HEK293 (cell line): ENCODE results near the gene PTX3.

Experiments
- CTCF ChIA-PET: fragments of 350-600 bp; formaldehyde crosslinking; extraction: SDS; loops from one replicate; lab custom pipeline; 2021; ENCODE audit warnings: antibody characterized with exemption; lab: Yijun Ruan, JAX
- POLR2A ChIA-PET: fragments of 300-600 bp; formaldehyde crosslinking; extraction: SDS; loops from one replicate; lab custom pipeline; 2020; ENCODE audit warnings: antibody characterized with exemption, inconsistent platforms; lab: Yijun Ruan, JAX
- H3K27ac ChIP-seq: fragments of 200-500 bp; sonication (Bioruptor generic); 2 replicates; pipeline ENCODE4 v1.5.1; 2014; ENCODE audit warnings: low read depth, low read length, control low read depth, inconsistent platforms; ENCODE audit errors: extremely low read depth
- H3K36me3 ChIP-seq, 2 experiments: fragments of 200-500 bp in 1 of 2; sonication (Bioruptor generic) in 1 of 2; 1 replicate in 1 of 2; 2 replicates in 1 of 2; pipeline ENCODE4 v1.5.1; 2014 to 2017; ENCODE audit warnings: inconsistent platforms in 2 of 2, low read length in 2 of 2; ENCODE audit not compliant: control insufficient read depth in 2 of 2, insufficient read depth in 1 of 2
- H3K4me1 ChIP-seq: fragments of 200-500 bp; sonication (Bioruptor generic); 2 replicates; pipeline ENCODE4 v1.5.1; 2014; ENCODE audit warnings: mild to moderate bottlenecking, low read length, inconsistent platforms; ENCODE audit not compliant: control insufficient read depth, insufficient read depth
- H3K4me3 ChIP-seq: 2 replicates; pipeline ENCODE4 v1.5.1; 2011; ENCODE audit warnings: low read depth, mild to moderate bottlenecking, control low read depth, low read length, moderate library complexity
- H3K9me3 ChIP-seq: fragments of 200-500 bp; sonication (Bioruptor generic); 2 replicates; pipeline ENCODE4 v1.5.1; 2014; ENCODE audit warnings: low read depth, low read length, inconsistent platforms; ENCODE audit not compliant: control insufficient read depth, insufficient read depth
- BCL11A ChIP-seq: fragments of 450-650 bp; formaldehyde crosslinking; IDR thresholded peaks from 2 replicates; pipeline ENCODE4 v1.5.1; 2016; ENCODE audit warnings: low read depth, missing biosample characterization, missing genetic modification characterization
- HOXD13 ChIP-seq: sonication (generic); formaldehyde crosslinking; IDR thresholded peaks from 2 replicates; pipeline ENCODE4 v1.8.0; 2022; ENCODE audit warnings: missing genetic modification reagents, borderline replicate concordance
- PRDM1 ChIP-seq: fragments of 450-650 bp; formaldehyde crosslinking; IDR thresholded peaks from 2 replicates; pipeline ENCODE4; 2016; ENCODE audit warnings: missing biosample characterization, missing genetic modification characterization
- SALL2 ChIP-seq: fragments of 450-650 bp; formaldehyde crosslinking; IDR thresholded peaks from 2 replicates; pipeline ENCODE4 v1.5.0; 2017; ENCODE audit warnings: missing biosample characterization, mild to moderate bottlenecking, missing genetic modification characterization, borderline replicate concordance
- TRIM28 ChIP-seq: IDR thresholded peaks from 2 replicates; pipeline ENCODE4 v1.6.1; 2011; ENCODE audit warnings: low read length, control low read depth, borderline replicate concordance
- ZBTB10 ChIP-seq: fragments of 450-650 bp; formaldehyde crosslinking; IDR thresholded peaks from 2 replicates; pipeline ENCODE4 v1.5.1; 2016; ENCODE audit warnings: missing biosample characterization, missing genetic modification characterization
- ZBTB21 ChIP-seq: fragments of 450-650 bp; formaldehyde crosslinking; IDR thresholded peaks from 2 replicates; pipeline ENCODE4 v1.5.1; 2017; ENCODE audit warnings: missing biosample characterization, missing genetic modification characterization
- ZNF121 ChIP-seq: fragments of 450-650 bp; formaldehyde crosslinking; IDR thresholded peaks from 2 replicates; pipeline ENCODE4 v1.5.1; 2016; ENCODE audit warnings: missing biosample characterization, missing genetic modification characterization
- ZNF184 ChIP-seq: fragments of 450-650 bp; IDR thresholded peaks from 2 replicates; pipeline ENCODE4 v1.5.1; 2018; ENCODE audit warnings: missing biosample characterization, mild to moderate bottlenecking, missing genetic modification characterization
- ZNF324 ChIP-seq: fragments of 450-650 bp; formaldehyde crosslinking; IDR thresholded peaks from 2 replicates; pipeline ENCODE4 v1.5.1; 2016; ENCODE audit warnings: missing biosample characterization, missing genetic modification characterization
- ZNF391 ChIP-seq: fragments of 450-650 bp; formaldehyde crosslinking; IDR thresholded peaks from 2 replicates; pipeline ENCODE4 v1.5.1; 2016; ENCODE audit warnings: low read depth, missing biosample characterization, missing genetic modification characterization, borderline replicate concordance
- ZNF404 ChIP-seq: fragments of 450-650 bp; formaldehyde crosslinking; IDR thresholded peaks from 2 replicates; pipeline ENCODE4 v1.5.1; 2017; ENCODE audit warnings: missing biosample characterization, missing genetic modification characterization
- ZNF423 ChIP-seq: fragments of 450-650 bp; formaldehyde crosslinking; IDR thresholded peaks from 2 replicates; pipeline ENCODE4 v1.5.1; 2016; ENCODE audit warnings: missing biosample characterization, missing genetic modification characterization
- ZNF585B ChIP-seq: fragments of 450-650 bp; formaldehyde crosslinking; IDR thresholded peaks from 2 replicates; pipeline ENCODE4 v1.5.1; 2016; ENCODE audit warnings: missing biosample characterization, missing genetic modification characterization
- ZNF629 ChIP-seq: fragments of 450-650 bp; formaldehyde crosslinking; IDR thresholded peaks from 2 replicates; pipeline ENCODE4 v1.5.1; 2017; ENCODE audit warnings: missing biosample characterization, missing genetic modification characterization
- ZNF747 ChIP-seq: fragments of 450-650 bp; formaldehyde crosslinking; IDR thresholded peaks from 2 replicates; pipeline ENCODE4 v1.5.1; 2016; ENCODE audit warnings: missing biosample characterization, missing genetic modification characterization
- ZNF791 ChIP-seq: fragments of 450-650 bp; formaldehyde crosslinking; IDR thresholded peaks from 2 replicates; pipeline ENCODE4 v1.5.1; 2016; ENCODE audit warnings: missing biosample characterization, missing genetic modification characterization
- TF ChIP-seq, protein P1 (sequence below): fragments of 450-650 bp; formaldehyde crosslinking; IDR thresholded peaks from 2 replicates; pipeline ENCODE4 v1.5.1; 2017; ENCODE audit warnings: missing biosample characterization, missing genetic modification characterization
- TF ChIP-seq, protein P2 (sequence below): fragments of 450-650 bp; formaldehyde crosslinking; IDR thresholded peaks from 2 replicates; pipeline ENCODE4 v1.5.1; 2016; ENCODE audit warnings: missing biosample characterization, missing genetic modification characterization
- TF ChIP-seq, protein P3 (sequence below): fragments of 450-650 bp; formaldehyde crosslinking; IDR thresholded peaks from 2 replicates; pipeline ENCODE4 v1.5.1; 2016; ENCODE audit warnings: missing biosample characterization, missing genetic modification characterization

PTX3 gene

DNA sequence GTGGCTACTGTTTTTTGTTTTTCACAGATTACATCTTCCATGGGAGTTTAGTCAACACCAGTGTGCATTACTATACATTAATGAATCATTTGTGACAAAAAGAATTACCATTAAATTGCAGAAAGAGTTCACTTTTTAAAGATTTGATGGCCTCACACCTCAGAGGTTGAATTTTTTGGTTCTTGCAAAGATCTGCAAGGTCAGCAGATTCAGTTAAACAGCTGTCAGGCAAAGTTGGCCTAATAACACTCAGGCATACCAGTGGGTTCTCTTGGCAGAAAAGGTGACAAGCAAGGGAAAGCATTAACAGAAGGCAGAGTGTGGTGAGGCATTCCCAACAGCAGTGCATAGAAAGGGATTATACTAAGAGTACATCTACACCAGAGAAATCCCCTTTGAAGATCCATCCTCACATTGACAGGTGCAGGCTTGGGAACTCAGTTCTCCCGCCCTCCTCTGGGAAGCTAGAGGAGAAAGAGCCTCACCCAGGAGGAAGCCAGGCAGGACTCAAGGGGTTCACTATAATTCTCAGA lies 24.3 kb upstream of the PTX3 start:
- Histone ChIP-seq H3K9me3 (no peaks in the 10 kb centered on the region), H3K4me1 (no peaks in the 10 kb centered on the region), H3K4me3 (no peak overlapping the region), H3K36me3 (no peaks in the 10 kb centered on the region)
- POLR2A ChIA-PET = no interaction called here
- no peak for TF ChIP-seq ZNF747 (tag by site-specific recombination)
- TF ChIP-seq, all 188 proteins: peak for 0
- CTCF ChIA-PET = interaction anchor here (0.7 kb wide), 2 partner anchors 25 to 31 kb away, joined by 3 read pairs; no protein-coding TSS in a partner anchor
- H3K27ac ChIP-seq = no peak overlapping the region

DNA sequence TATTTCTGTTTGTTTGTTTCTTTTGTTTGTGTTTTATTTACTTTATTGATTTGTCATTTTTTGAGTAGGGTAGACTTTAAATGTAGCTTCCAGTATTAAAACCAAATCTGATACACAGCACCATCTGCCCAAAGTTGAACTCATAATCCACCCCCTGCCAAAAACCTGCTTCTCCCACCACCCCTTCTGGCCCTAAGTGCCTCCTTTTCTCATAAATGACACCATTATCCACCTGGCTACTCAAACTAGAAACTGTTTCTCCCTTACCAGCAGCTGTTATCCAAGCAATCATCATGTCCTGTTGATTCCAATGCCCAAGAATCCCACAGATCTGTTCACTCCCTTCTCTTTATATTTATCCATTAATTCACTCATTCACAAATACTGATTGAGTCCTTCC lies 21.8 kb upstream of the PTX3 start:
- Histone ChIP-seq H3K4me3 (no peak overlapping the region), H3K36me3 (no peaks in the 10 kb centered on the region), H3K4me1 (no peaks in the 10 kb centered on the region), H3K27ac (no peak overlapping the region), H3K9me3 (no peaks in the 10 kb centered on the region)
- no peak for TF ChIP-seq ZNF423 (tag by site-specific recombination)
- TF ChIP-seq ZNF791 (tag by site-specific recombination) = no peak
- TF ChIP-seq BCL11A = no peak
- TF ChIP-seq SALL2 (tag by site-specific recombination) = no peak
- no peak for TF ChIP-seq ZNF324 (tag by site-specific recombination)
- no peak for TF ChIP-seq ZNF121 (tag by site-specific recombination)
- no peak for TF ChIP-seq ZNF184 (tag by site-specific recombination)
- TF ChIP-seq ZNF629 = no peak
- TF ChIP-seq, protein P1, sequence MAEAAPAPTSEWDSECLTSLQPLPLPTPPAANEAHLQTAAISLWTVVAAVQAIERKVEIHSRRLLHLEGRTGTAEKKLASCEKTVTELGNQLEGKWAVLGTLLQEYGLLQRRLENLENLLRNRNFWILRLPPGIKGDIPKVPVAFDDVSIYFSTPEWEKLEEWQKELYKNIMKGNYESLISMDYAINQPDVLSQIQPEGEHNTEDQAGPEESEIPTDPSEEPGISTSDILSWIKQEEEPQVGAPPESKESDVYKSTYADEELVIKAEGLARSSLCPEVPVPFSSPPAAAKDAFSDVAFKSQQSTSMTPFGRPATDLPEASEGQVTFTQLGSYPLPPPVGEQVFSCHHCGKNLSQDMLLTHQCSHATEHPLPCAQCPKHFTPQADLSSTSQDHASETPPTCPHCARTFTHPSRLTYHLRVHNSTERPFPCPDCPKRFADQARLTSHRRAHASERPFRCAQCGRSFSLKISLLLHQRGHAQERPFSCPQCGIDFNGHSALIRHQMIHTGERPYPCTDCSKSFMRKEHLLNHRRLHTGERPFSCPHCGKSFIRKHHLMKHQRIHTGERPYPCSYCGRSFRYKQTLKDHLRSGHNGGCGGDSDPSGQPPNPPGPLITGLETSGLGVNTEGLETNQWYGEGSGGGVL (tag by site-specific recombination) = no peak
- TF ChIP-seq ZNF391 = no peak
- TF ChIP-seq ZNF585B = no peak
- TF ChIP-seq ZBTB21 (tag by site-specific recombination) = no peak
- no peak for TF ChIP-seq TRIM28
- ChIA-PET CTCF (no interaction called here), POLR2A (no interaction called here)

DNA sequence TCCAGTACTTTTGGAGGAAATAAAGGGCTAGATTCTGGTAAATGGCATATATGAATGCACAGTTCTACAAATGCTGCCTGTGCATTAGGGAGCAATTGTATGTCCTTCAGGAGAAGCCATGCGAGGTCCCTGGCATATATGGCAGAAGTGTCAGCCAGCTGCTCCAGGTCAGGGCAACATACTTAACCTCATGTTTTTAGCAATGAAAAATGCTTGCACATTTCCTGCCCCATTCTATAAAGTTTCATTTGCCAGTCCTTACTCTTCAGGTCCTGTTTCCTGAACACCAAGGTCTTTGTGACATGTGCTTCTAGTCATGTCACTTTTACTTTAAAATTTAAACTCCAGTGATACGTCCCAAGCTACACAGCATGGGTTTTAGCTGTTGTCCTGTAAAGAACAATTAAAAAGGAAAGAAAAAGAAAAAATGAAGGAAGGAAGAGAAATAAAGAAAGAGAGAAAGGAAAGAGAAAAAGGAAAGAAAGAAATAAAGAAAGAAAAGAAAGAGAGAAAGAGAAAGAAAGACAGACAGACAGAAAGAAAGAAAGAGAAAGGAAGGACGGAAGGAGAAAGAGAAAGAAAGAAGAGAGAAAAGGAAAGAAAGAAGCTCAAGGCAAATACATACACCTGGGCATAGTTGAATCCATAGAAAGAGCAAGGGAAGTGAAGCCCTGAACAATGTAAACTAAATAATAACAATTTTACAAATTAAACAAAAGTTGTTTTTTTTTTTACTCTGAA lies 20.1 kb upstream of the PTX3 start:
- Histone ChIP-seq H3K9me3 (no peaks in the 10 kb centered on the region), H3K36me3 (no peaks in the 10 kb centered on the region), H3K4me3 (no peak overlapping the region), H3K4me1 (no peaks in the 10 kb centered on the region), H3K27ac (no peak overlapping the region)
- CTCF ChIA-PET = interaction anchor here (0.7 to 1.0 kb wide), 3 partner anchors 15 to 88 kb away, joined by 3 to 4 read pairs (median 3); no protein-coding TSS in a partner anchor
- TF ChIP-seq PRDM1 (tag by site-specific recombination) (peak; percentile 51; the same call in 1 of the 2 replicates), ZNF404 (tag by site-specific recombination) (no peak)
- POLR2A ChIA-PET = no interaction called here

DNA sequence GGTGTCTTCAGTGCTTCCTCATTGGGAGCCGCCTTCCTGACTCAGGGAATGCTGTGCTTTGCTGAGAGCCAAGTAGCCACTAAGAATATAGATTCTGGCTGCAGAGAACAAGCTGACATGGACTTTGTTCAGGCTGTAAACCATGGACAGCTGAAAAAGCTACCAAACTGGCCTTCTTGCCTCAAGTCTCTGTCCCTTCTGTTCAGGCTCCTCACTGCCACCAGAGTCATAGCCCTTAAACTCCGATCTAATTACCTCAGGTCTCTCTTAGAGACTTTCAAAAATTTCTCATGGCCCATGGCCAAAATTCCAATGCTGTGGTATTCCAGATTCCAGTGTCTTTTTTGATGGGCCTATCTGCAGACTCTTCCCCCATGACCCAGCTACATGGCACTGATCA lies 19.4 kb upstream of the PTX3 start:
- Histone ChIP-seq H3K4me3 (no peak overlapping the region), H3K36me3 (no peaks in the 10 kb centered on the region), H3K27ac (no peak overlapping the region), H3K4me1 (no peaks in the 10 kb centered on the region), H3K9me3 (no peaks in the 10 kb centered on the region)
- POLR2A ChIA-PET = no interaction called here
- CTCF ChIA-PET = interaction anchor here (0.8 kb wide), 1 partner anchor 17 kb away, joined by 4 read pairs; no protein-coding TSS in a partner anchor
- TF ChIP-seq HOXD13 (CRISPR knock-in tag) = no peak
- TF ChIP-seq, protein P2, sequence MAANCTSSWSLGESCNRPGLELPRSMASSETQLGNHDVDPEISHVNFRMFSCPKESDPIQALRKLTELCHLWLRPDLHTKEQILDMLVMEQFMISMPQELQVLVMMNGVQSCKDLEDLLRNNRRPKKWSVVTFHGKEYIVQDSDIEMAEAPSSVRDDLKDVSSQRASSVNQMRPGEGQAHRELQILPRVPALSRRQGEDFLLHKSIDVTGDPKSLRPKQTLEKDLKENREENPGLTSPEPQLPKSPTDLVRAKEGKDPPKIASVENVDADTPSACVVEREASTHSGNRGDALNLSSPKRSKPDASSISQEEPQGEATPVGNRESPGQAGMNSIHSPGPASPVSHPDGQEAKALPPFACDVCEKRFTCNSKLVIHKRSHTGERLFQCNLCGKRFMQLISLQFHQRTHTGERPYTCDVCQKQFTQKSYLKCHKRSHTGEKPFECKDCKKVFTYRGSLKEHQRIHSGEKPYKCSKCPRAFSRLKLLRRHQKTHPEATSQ (tag by site-specific recombination) = no peak
- no peak for TF ChIP-seq ZBTB10 (tag by site-specific recombination)
- TF ChIP-seq, protein P3, sequence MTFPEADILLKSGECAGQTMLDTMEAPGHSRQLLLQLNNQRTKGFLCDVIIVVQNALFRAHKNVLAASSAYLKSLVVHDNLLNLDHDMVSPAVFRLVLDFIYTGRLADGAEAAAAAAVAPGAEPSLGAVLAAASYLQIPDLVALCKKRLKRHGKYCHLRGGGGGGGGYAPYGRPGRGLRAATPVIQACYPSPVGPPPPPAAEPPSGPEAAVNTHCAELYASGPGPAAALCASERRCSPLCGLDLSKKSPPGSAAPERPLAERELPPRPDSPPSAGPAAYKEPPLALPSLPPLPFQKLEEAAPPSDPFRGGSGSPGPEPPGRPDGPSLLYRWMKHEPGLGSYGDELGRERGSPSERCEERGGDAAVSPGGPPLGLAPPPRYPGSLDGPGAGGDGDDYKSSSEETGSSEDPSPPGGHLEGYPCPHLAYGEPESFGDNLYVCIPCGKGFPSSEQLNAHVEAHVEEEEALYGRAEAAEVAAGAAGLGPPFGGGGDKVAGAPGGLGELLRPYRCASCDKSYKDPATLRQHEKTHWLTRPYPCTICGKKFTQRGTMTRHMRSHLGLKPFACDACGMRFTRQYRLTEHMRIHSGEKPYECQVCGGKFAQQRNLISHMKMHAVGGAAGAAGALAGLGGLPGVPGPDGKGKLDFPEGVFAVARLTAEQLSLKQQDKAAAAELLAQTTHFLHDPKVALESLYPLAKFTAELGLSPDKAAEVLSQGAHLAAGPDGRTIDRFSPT (tag by site-specific recombination) = no peak
